H1 (cell line): ENCODE results near the gene ATP6V1F. TPM values are rescaled to one million over a fixed set of nuclear protein-coding genes. Genes with fewer than 3 reads are reported as not detected.

Experiments used
- CTCF ChIA-PET: fragments of 300-600 bp; sonication (Branson Sonifier 250); formaldehyde crosslinking; loops from one replicate; lab custom pipeline; 2021; ENCODE audit not compliant: partially characterized antibody; lab: Charles Lee
- POLR2A ChIA-PET: fragments of 300-600 bp; sonication (Branson Sonifier 250); formaldehyde crosslinking; loops from one replicate; lab custom pipeline; 2021; ENCODE audit warnings: inconsistent platforms; ENCODE audit not compliant: partially characterized antibody; lab: Charles Lee
- DNase-seq, 2 experiments: peaks; one replicate each; pipeline versions ENCODE4 v3.0.0 to v3.0.0-alpha.2; 2010 to 2022; ENCODE audit warnings: low spot score in 2 of 2, low read depth in 1 of 2, mixed read lengths in 1 of 2
- FAIRE-seq: peaks from 2 replicates; lab custom pipeline; 2011; peaks lifted over from hg19 to GRCh38; lab: Jason Lieb, UNC
- H2AFZ ChIP-seq: 2 replicates; pipeline ENCODE4 v1.8.1; 2012; ENCODE audit warnings: low read length, inconsistent platforms
- H2AK5ac ChIP-seq: 2 replicates; pipeline ENCODE4 v1.6.1; 2013; ENCODE audit warnings: low read depth, low read length
- H2BK120ac ChIP-seq: replicated peaks from 2 replicates; pipeline ENCODE3; 2013; ENCODE audit warnings: low read depth, low read length, inconsistent platforms
- H2BK12ac ChIP-seq: 2 replicates; pipeline ENCODE4 v1.6.1; 2013; ENCODE audit warnings: low read depth, low read length
- H2BK15ac ChIP-seq: 2 replicates; pipeline ENCODE4 v1.6.1; 2013; ENCODE audit warnings: low read length
- H2BK20ac ChIP-seq: 2 replicates; pipeline ENCODE4 v1.6.1; 2013; ENCODE audit warnings: low read length
- H2BK5ac ChIP-seq: 2 replicates; pipeline ENCODE4 v1.6.1; 2013; ENCODE audit warnings: low read depth, low read length
- H3K14ac ChIP-seq: 2 replicates; pipeline ENCODE4 v1.6.1; 2013; ENCODE audit warnings: inconsistent platforms; ENCODE audit not compliant: insufficient read length
- H3K18ac ChIP-seq: 2 replicates; pipeline ENCODE4 v1.6.1; 2013; ENCODE audit warnings: low read length; ENCODE audit errors: extremely low read depth
- H3K23ac ChIP-seq: 2 replicates; pipeline ENCODE4 v1.6.1; 2013; ENCODE audit warnings: inconsistent platforms; ENCODE audit not compliant: insufficient read length
- H3K23me2 ChIP-seq: 2 replicates; pipeline ENCODE4 v1.6.1; 2013; ENCODE audit warnings: low read depth, low read length
- H3K27ac ChIP-seq: 2 replicates; pipeline ENCODE4 v1.6.1; 2011; ENCODE audit warnings: low read depth, low read length, inconsistent platforms
- H3K27me3 ChIP-seq, 4 experiments: replicated peaks in 1 of 4; 1 replicate in 1 of 4; 2 replicates in 3 of 4; pipeline versions ENCODE4 v1.6.1 to v1.8.1; 2011 to 2013; ENCODE audit warnings: low read length in 3 of 4, mild to moderate bottlenecking in 3 of 4, inconsistent platforms in 2 of 4, mixed read lengths in 2 of 4, moderate library complexity in 1 of 4; ENCODE audit not compliant: control insufficient read depth in 3 of 4, insufficient read depth in 3 of 4; ENCODE audit errors: extremely low read depth in 1 of 4
- H3K36me3 ChIP-seq, 4 experiments: 2 replicates each; pipeline versions ENCODE4 v1.6.1 to v1.8.1; 2011 to 2013; ENCODE audit warnings: mild to moderate bottlenecking in 4 of 4, low read length in 3 of 4, moderate library complexity in 2 of 4, control low read depth in 1 of 4, inconsistent platforms in 1 of 4; ENCODE audit not compliant: insufficient read depth in 4 of 4, control insufficient read depth in 2 of 4
- H3K4ac ChIP-seq: replicated peaks from 2 replicates; pipeline ENCODE3; 2013; ENCODE audit warnings: low read length, low read depth, mixed read lengths, inconsistent platforms; ENCODE audit not compliant: insufficient read length
- H3K4me1 ChIP-seq, 4 experiments: replicated peaks in 1 of 4; 1 replicate in 1 of 4; 2 replicates in 3 of 4; pipeline versions ENCODE4 v1.6.1 to v1.8.1; 2011 to 2013; ENCODE audit warnings: low read length in 3 of 4, inconsistent platforms in 2 of 4, mixed read lengths in 1 of 4; ENCODE audit not compliant: insufficient read depth in 4 of 4, control insufficient read depth in 3 of 4
- H3K4me2 ChIP-seq, 2 experiments: 2 replicates each; pipeline versions ENCODE4 v1.6.1 to v1.8.1; 2011 to 2013; ENCODE audit warnings: low read depth in 2 of 2, low read length in 2 of 2, control low read depth in 1 of 2, inconsistent platforms in 1 of 2, mild to moderate bottlenecking in 1 of 2; ENCODE audit not compliant: insufficient read depth in 1 of 2
- H3K4me3 ChIP-seq, 4 experiments: fragments of 200-600, 300-600 bp in 1 of 4; sonication (generic), shearing (Covaris generic), sonication (Bioruptor Twin) in 1 of 4; 2 replicates each; pipeline versions ENCODE4 v1.5.1 to v1.8.1; 2011 to 2016; ENCODE audit warnings: low read length in 4 of 4, low read depth in 3 of 4, control low read depth in 2 of 4, inconsistent platforms in 2 of 4, mild to moderate bottlenecking in 2 of 4, mixed read lengths in 1 of 4, moderate library complexity in 1 of 4; ENCODE audit not compliant: insufficient read depth in 2 of 4; ENCODE audit errors: extremely low read depth in 1 of 4
- H3K56ac ChIP-seq: replicated peaks from 2 replicates; pipeline ENCODE3; 2013; ENCODE audit warnings: low read depth, mild to moderate bottlenecking, mixed read lengths, low read length, inconsistent platforms; ENCODE audit not compliant: insufficient read length
- H3K79me1 ChIP-seq: 2 replicates; pipeline ENCODE4 v1.6.1; 2013; ENCODE audit warnings: low read depth, low read length, control low read depth
- H3K79me2 ChIP-seq, 2 experiments: 2 replicates each; pipeline versions ENCODE4 v1.6.1 to v1.8.1; 2012 to 2013; ENCODE audit warnings: low read length in 2 of 2, mild to moderate bottlenecking in 2 of 2, inconsistent platforms in 1 of 2; ENCODE audit not compliant: insufficient read depth in 2 of 2, control insufficient read depth in 1 of 2
- H3K9ac ChIP-seq, 4 experiments: replicated peaks in 1 of 4; 1 replicate in 1 of 4; 2 replicates in 3 of 4; pipeline versions ENCODE4 v1.6.1 to v1.8.1; 2011 to 2013; ENCODE audit warnings: low read depth in 3 of 4, low read length in 3 of 4, control low read depth in 2 of 4, mild to moderate bottlenecking in 2 of 4, moderate library complexity in 2 of 4, inconsistent platforms in 1 of 4; ENCODE audit errors: extremely low read depth in 1 of 4
- H3K9me3 ChIP-seq, 2 experiments: 2 replicates each; pipeline versions ENCODE4 v1.6.1 to v1.8.1; 2012 to 2013; ENCODE audit warnings: mild to moderate bottlenecking in 2 of 2, moderate library complexity in 2 of 2, control low read depth in 1 of 2, inconsistent platforms in 1 of 2, low read depth in 1 of 2, low read length in 1 of 2, mixed read lengths in 1 of 2; ENCODE audit not compliant: insufficient read depth in 2 of 2
- H4K20me1 ChIP-seq, 2 experiments: replicated peaks in 1 of 2; 2 replicates each; pipeline versions ENCODE3 to v1.8.1; 2011 to 2013; ENCODE audit warnings: inconsistent platforms in 2 of 2, low read length in 2 of 2, mild to moderate bottlenecking in 1 of 2; ENCODE audit not compliant: insufficient read depth in 2 of 2, control insufficient read depth in 1 of 2
- H4K5ac ChIP-seq: 2 replicates; pipeline ENCODE4 v1.6.1; 2013; ENCODE audit warnings: low read length, low read depth, mixed read lengths, inconsistent platforms; ENCODE audit not compliant: insufficient read length
- H4K8ac ChIP-seq: 2 replicates; pipeline ENCODE4 v1.8.0; 2013; ENCODE audit warnings: mild to moderate bottlenecking, moderate library complexity, low read length, inconsistent platforms; ENCODE audit not compliant: insufficient read depth; ENCODE audit errors: extremely low read depth
- H4K91ac ChIP-seq: replicated peaks from 2 replicates; pipeline ENCODE3; 2013; ENCODE audit warnings: low read length, mixed read lengths, inconsistent platforms; ENCODE audit not compliant: insufficient read length
- ATF3 ChIP-seq: IDR thresholded peaks from 2 replicates; pipeline ENCODE4 v1.6.1; 2011; ENCODE audit warnings: low read depth, mild to moderate bottlenecking, low read length; ENCODE audit not compliant: insufficient read depth
- BACH1 ChIP-seq: IDR thresholded peaks from 2 replicates; pipeline ENCODE4 v1.6.1; 2012; ENCODE audit warnings: low read length, improper control_type of control experiment
- BRCA1 ChIP-seq: IDR thresholded peaks from 2 replicates; pipeline ENCODE4 v1.6.1; 2012; ENCODE audit warnings: low read depth, low read length, improper control_type of control experiment
- CHD2 ChIP-seq: IDR thresholded peaks from 2 replicates; pipeline ENCODE4 v1.6.1; 2012; ENCODE audit warnings: low read length, improper control_type of control experiment
- GABPA ChIP-seq: IDR thresholded peaks from 2 replicates; pipeline ENCODE4 v1.6.1; 2011; ENCODE audit warnings: mild to moderate bottlenecking, low read length, moderate library complexity, borderline replicate concordance; ENCODE audit not compliant: insufficient read depth
- GTF2F1 ChIP-seq: IDR thresholded peaks from 2 replicates; pipeline ENCODE4 v1.6.1; 2012; ENCODE audit warnings: low read depth, low read length, improper control_type of control experiment, borderline replicate concordance
- HDAC2 ChIP-seq, 2 experiments: fragments of 300-600 bp in 1 of 2; sonication (generic) in 1 of 2; IDR thresholded peaks; 2 replicates each; pipeline ENCODE4 v1.6.1; 2011 to 2012; ENCODE audit warnings: low read depth in 2 of 2, low read length in 2 of 2, mild to moderate bottlenecking in 2 of 2, moderate library complexity in 2 of 2, borderline replicate concordance in 1 of 2, inconsistent platforms in 1 of 2
- HDAC6 ChIP-seq: IDR thresholded peaks from one replicate; pipeline ENCODE4 v1.7.1; 2012; ENCODE audit warnings: low read depth, mild to moderate bottlenecking, inconsistent platforms, low read length, moderate library complexity
- NRF1 ChIP-seq: IDR thresholded peaks from 2 replicates; pipeline ENCODE4 v1.6.1; 2011; ENCODE audit warnings: mild to moderate bottlenecking, low read depth, low read length, improper control_type of control experiment
- SIX5 ChIP-seq: IDR thresholded peaks from 2 replicates; pipeline ENCODE4 v1.6.1; 2011; ENCODE audit warnings: mild to moderate bottlenecking, low read depth, low read length
- SP4 ChIP-seq: IDR thresholded peaks from 2 replicates; pipeline ENCODE4 v1.6.1; 2012; ENCODE audit warnings: low read length, inconsistent platforms
- YY1 ChIP-seq: IDR thresholded peaks from 2 replicates; pipeline ENCODE4 v1.6.1; 2011; ENCODE audit warnings: low read depth, mild to moderate bottlenecking, low read length
- ZNF274 ChIP-seq: IDR thresholded peaks from 2 replicates; pipeline ENCODE4 v1.7.0; 2012; ENCODE audit warnings: low read length, borderline replicate concordance; ENCODE audit errors: extremely low read depth
- WGBS, 2 experiments: shearing (Covaris generic) in 1 of 2; methylation state at CpG; one replicate each; pipeline versions ENCODE4 v1.1.6 to v1.1.7; 2013 to 2015; ENCODE audit warnings: low lambda C conversion rate in 2 of 2, mixed read lengths in 2 of 2, inconsistent platforms in 1 of 2, low coverage in 1 of 2, missing lambda C conversion rate in 1 of 2; ENCODE audit not compliant: insufficient replicate concordance in 2 of 2, insufficient coverage in 1 of 2, insufficient read length in 1 of 2; ENCODE audit errors: extremely low coverage in 1 of 2, missing lambda C conversion rate in 1 of 2; 5-methylcytosine and 5-hydroxymethylcytosine counted together
- polyA plus RNA-seq, 7 experiments: library from polyadenylated mRNA; depleted of rRNA in 3 of 7; stranded (reverse) in 5 of 7; unstranded in 2 of 7; fragments of >200 nt in 5 of 7; fragments of 200-250 nt in 2 of 7; gene quantifications; 1 replicate in 5 of 7; 2 replicates in 1 of 7; 4 replicates in 1 of 7; pipeline versions ENCODE4 v1.2.1 to v1.2.3, GENCODE V29; 2011 to 2013; ENCODE audit warnings: missing spikeins in 2 of 7, mixed read lengths in 2 of 7
- total RNA-seq: library from RNA; stranded (reverse); fragmentation: NEBNext Ultra II Directional; extraction: Animal tissue kit (Norgen Biotek cat#: 25700); gene quantifications from 2 replicates; pipeline ENCODE4 v1.2.1, GENCODE V29; 2021

The ATP6V1F gene
- total and polyA plus RNA-seq, 2 of the 8 experiments (the other 6 are each of a cell fraction or from before 2014, with no cell fraction given), result 104 to 318 TPM

DNA sequence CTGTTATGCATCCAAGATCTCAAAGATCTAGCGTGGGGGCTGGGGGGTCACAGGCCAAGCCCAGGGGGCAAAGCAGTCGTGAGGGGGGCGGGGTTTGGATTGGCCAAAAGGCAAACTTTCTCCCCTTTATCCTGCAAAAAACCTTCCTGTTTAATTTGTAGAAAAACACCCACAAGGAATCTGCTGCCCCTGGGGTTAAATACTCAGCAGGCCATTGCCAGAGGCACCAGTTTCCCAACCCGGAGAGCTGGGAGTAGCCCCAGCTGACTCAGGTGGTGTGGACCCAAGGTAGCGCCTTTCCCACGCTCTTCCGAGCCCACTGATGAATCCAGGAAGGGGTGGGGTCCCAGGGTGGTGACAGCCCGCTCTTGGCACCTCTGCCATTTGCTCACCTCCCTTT is 26.5 kb downstream of the ATP6V1F start:
- Histone ChIP-seq H3K79me1 (0 out of 2 replicates have a peak, but pooled peaks cover 7% of the 10 kb centered on the region), H3K18ac (peak overlapping the region; percentile 78; the same call in 1 of the 2 replicates), H3K4ac (no peak overlapping the region), H3K56ac (no peak overlapping the region), H2AK5ac (no peak overlapping the region), H4K91ac (no peak overlapping the region), H3K36me3 (no peaks in the 10 kb centered on the region), H2AFZ (no peak overlapping the region), H2BK120ac (no peak overlapping the region), H3K27me3 (peaks cover 0 to 7% (median 4%) of the 10 kb centered on the region in 4 experiments; a peak in 4 of 7 replicates), H3K4me3 (no peak overlapping the region), H3K9ac (no peak overlapping the region), H3K79me2 (no peaks in the 10 kb centered on the region), H2BK12ac (no peak overlapping the region), H3K9me3 (no peaks in the 10 kb centered on the region), H2BK20ac (no peak overlapping the region), H4K20me1 (peaks cover 0 to 13% of the 10 kb centered on the region in 2 experiments), H3K23ac (no peak overlapping the region), H4K8ac (no peak overlapping the region), H3K14ac (no peak overlapping the region), H3K4me1 (peaks cover 0 to 19% (median 13%) of the 10 kb centered on the region in 4 experiments; a peak in 5 of 7 replicates), H2BK5ac (no peak overlapping the region), H3K4me2 (peak overlapping the region in 1 of 2 experiments; percentile 47; a peak in 2 of 4 replicates), H2BK15ac (no peak overlapping the region; the same call in 1 of the 2 replicates), H3K27ac (no peak overlapping the region), H3K23me2 (peaks cover 20% of the 10 kb centered on the region; the same call in 1 of the 2 replicates), H4K5ac (peak overlapping the region; percentile 24)
- ChIA-PET POLR2A (interaction anchor here (1.1 kb wide), 1 partner anchor 21 kb away, joined by 4 read pairs; the partner anchor contains the start of gene KCP), CTCF (interaction anchor here (0.5 to 2.0 kb wide), 5 partner anchors 9 to 326 kb away, joined by 3 to 8 read pairs (median 4); no protein-coding TSS in a partner anchor)
- 65% methylated on average over 8 of the region's 8 CpGs; no CpG with 5 or more reads in 1 of the 2 experiments for WGBS, 2 experiments
- FAIRE-seq (no peak), DNase-seq (no peak)
- TF ChIP-seq BRCA1, result no peak
- no peak for TF ChIP-seq HDAC6
- no peak for TF ChIP-seq NRF1
- no peak for TF ChIP-seq SIX5
- TF ChIP-seq GABPA, result no peak
- TF ChIP-seq SP4, result no peak
- TF ChIP-seq HDAC2 (IDR thresholded peaks at IDR 0.05; ENCODE audit: borderline replicate concordance in 1 of 2, low read depth in 2 of 2, low read length in 2 of 2), result no peak
- no peak for TF ChIP-seq ZNF274
- TF ChIP-seq YY1, result no peak
- TF ChIP-seq CHD2, result no peak
- no peak for TF ChIP-seq GTF2F1
- no peak for TF ChIP-seq ATF3
- no peak for TF ChIP-seq BACH1
